SK-N-DZ (cell line): Measurements from ENCODE around the gene GGA1.

Experiments
- DNase-seq: peaks from one replicate; pipeline ENCODE4 v3.0.0-alpha.2; 2015; ENCODE audit warnings: low spot score

The GGA1 gene

GRCh38 chr22:37629928-37630327 is 21.3 kb downstream of the GGA1 start:
- DNase-seq: no peak

- DNase-seq: peak; percentile 80
These were observed 22.3 kb downstream of the GGA1 start for GRCh38 chr22:37630839-37631435.

GRCh38 chr22:37631448-37632173 is 23.0 kb downstream of the GGA1 start:
- no peak for DNase-seq

GRCh38 chr22:37632174-37633088 is 23.8 kb downstream of the GGA1 start:
- no peak for DNase-seq

GRCh38 chr22:37633089-37633624 is 24.5 kb downstream of the GGA1 start:
- no peak for DNase-seq

DNA sequence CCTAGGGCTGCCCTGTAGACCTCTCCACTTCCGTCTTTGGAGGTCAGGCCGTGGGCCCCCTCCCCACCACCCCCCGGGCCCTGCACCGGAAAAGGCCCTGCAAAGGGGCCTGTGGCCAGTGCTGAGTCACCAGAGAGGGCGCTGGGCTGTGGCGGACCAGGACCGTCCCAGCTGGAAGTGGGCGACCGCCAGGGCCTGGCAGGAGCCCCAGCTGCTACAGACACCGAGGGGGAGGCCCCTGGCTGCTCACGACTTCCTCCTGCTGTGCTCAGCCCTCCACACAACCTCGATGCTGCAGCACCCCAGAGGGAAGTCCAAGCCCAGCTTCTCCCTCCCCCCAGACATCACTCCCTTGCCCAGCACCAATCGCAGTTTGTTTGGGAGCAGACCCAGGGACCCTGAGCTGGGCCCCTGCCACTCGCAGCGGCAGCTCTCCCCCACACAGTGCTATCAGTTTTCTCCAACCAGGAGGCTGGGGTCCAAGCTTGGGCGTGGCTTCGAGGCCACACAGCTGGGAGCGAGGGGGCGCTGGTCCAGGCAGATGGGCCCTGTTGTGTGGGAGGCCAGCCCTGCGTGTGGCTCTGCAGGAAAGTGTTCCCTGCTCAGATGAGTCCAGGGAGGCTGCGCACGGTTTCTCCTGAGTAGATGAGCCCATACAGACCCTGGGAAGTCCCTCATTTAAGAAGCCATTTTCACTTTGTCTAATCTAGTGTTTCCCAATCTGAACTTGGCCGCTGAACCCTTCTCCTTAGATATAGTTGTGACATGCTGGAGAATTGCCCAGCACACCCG is 25.2 kb downstream of the GGA1 start:
- peak; percentile 96 for DNase-seq

DNA sequence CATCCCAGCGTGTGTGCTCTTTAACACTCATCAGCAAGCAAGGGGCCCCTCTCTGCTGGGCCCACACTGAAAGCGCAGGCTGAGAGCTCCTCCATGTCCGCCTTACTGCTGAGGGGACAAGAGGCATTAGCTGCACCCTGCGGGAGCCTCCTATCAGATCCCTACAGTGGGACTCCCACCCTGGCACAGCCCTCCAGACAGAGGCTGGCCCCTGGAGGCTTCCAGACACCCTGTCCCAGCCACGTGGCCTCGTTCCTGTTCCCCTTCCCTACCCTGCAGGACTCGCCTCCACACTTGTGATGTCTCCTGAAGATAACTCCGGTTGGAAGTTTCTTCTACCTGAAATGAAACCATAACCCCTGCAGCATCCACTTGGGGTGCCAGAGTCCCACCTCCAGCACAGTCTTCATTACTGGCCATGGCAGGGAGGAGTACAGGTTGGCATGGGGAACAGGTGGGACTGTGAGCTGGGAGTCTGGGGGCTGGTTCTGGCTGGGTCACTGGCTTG is 25.8 kb downstream of the GGA1 start:
- peak; percentile 74 for DNase-seq

GRCh38 chr22:37635157-37635556 is 26.5 kb downstream of the GGA1 start:
- no peak for DNase-seq

DNA sequence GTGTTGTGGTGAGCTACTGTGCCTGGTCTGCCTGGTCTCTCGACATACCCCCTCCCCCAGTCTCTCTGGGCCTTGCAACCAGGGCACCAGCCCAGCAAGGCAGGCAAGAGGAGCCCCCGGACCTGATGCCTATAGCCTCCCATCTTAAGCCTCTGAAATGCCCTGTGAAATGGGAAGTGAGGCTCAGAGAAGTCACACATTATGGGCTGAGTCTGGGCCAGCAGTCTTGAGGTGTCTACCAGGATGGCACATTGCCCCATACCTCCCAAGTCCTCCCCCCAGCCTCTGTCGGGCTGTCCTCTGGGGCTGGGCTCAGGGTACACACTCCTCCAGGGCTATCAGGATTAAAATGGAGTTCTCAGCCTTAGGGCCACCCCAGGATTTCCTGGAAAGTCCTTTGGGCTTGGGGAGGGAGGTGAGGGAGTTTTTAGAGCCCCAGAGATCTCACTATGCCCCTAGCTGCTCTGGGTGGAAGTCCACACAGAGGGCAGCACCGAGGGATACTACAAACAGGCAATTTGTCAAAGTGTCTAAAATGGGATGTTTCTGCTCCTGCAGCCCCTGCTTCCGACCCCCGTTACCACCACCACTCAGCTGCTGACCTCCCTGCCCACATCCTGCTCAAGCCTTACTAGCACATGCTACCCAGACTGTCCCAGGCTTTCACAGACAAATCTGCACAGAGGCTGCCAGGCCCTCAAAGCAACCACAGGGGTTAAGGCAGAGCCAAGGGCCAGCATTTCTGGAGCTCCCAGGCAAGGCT is 27.7 kb downstream of the GGA1 start:
- DNase-seq: no peak

DNA sequence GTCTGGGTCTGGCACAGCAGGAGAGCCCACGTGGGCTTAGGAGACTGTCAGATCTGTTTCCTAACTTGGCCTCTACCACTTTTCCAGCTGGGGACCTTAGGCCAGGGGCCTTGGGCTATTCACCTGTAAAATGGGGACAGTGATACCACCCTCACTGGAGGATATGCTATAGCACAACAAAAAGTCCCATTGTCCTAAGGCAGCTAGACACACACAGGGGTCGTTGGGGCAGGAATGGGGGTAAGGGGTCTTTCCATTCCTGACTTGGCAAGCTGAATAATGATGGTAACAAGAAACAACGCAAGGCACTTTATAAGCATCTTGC is 28.3 kb downstream of the GGA1 start:
- DNase-seq: no peak

DNA sequence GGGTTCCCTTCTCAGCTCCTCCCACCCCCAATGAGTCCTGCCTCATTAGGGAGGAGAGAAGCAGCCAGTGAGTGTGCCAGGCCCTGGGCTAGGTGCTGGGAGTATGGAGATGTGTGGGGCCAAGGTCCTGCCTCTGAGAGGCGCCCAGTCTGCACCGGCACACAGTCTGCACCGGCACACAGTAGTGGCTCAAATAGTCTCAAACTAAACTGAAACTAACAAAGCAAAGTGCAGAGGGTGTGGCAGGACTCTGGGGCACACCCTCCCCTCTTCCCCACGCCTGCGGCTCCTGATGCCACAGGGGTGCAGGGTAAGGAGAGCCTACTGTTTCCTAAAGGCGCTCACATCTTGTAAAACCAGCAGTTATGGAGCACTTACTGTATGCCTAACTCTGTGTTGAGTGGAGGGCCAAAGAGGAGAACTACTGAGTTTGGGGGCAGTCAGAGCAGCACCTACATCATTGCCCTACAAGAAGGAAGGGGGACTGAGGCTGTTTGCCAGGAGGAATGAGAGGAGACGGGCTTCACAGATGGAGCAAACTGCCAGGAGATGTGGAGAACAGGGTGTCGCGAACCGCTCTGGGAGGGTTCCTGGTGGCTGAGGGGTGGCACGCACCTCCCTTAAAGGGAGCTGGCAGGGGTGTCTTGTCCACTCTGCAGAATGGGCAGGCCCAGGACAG is 29.9 kb downstream of the GGA1 start:
- no peak for DNase-seq

DNA sequence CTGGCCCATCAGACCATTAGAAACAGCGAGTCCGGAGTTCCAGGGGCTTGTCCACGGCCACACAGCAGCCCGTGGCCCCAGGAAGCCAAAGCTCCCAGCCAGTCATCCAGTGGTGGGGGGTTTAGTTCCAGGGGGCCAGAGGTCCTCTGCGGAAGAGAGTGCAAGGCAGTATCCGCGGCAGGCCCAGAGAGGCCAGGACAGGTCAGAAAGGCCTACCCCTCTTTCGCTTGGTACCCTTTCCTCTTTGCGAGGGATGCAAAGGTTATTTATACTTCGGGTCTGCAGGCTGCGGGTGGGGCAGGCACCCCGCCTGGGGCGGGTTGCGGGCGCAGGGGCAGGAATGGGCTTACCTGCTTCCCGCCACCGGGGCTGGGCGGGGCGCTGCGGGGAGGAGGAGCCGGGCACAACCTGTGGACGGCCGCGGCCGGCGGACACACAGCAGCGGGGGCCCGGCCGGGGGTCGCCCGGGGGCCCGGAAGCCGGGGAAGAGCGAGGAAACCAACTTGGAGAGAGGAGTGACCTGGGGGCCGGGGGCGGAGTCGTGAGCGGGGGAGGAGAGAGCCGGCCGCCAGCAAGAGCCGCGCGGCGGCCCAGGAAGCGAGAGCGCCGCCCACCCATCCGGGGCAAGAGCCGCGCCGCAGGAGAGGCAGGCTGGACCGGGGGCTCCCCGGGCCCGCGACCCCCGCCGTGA is 30.6 kb downstream of the GGA1 start, which contains the start of gene SH3BP1:
Gene SH3BP1, plus strand, starts transcription at position 600 of the 691 bp plus-strand sequence. CDS start 119 bp downstream, outside the sequence.
- no peak for DNase-seq

GRCh38 chr22:37639771-37640590 is 31.3 kb downstream of the GGA1 start:
- DNase-seq: no peak

GRCh38 chr22:37640591-37641560 is 32.2 kb downstream of the GGA1 start:
- no peak for DNase-seq

- DNase-seq: no peak
These were observed 32.9 kb downstream of the GGA1 start for GRCh38 chr22:37641561-37641949.

DNA sequence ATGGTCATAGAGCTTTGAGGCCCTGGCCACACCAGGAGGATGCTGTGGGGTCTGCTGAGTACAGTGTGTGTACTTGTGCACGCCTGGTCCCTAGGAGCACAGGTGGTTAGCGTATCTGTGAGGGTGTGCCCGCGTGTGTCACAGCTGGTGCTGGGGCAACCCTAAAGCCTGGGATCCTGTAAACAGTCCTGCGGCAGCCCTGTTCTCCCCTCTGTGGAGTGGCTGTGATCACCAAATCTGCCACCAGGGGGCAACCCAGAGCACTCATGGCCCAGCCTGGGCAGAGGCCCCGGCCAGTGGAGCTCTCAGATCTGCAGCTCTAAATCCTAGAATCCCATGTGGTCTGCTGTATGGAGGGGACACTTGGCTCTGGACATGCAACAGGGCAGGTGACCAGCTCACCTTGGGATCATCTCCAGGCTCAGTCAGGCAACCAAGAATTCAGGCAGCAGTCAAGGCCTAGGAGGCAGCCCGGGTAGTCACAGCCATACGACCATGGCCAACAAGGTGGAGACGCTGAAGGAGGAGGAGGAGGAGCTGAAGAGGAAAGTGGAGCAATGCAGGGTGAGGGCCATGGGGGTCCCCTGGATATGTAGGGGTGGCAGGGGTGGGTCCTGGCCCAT is 34.7 kb downstream of the GGA1 start:
- peak; percentile 75 for DNase-seq

- DNase-seq: no peak
These were observed 38.7 kb downstream of the GGA1 start for GRCh38 chr22:37647317-37647716.
